GM18520 (cell line): ENCODE measurements around the gene PEX26.

Source experiments
- ATAC-seq: cut with Tn5 transposase; IDR thresholded peaks from one replicate; pipeline ENCODE4 v1.9.1; 2021; ENCODE audit not compliant: unreplicated experiment

PEX26 gene

GRCh38 chr22:18154821-18155390 is 77.1 kb downstream of the PEX26 start:
- ATAC-seq, result no peak
